Measurements from ENCODE around the gene SPTBN1. TPM values are rescaled to one million over a fixed set of nuclear protein-coding genes. Genes with fewer than 3 reads are reported as not detected.

Gene SPTBN1
- polyA plus RNA-seq, 1 experiment = 56.6 TPM

GRCh38 chr2:54597153-54597848 is 141.2 kb downstream of the SPTBN1 start:
- Histone ChIP-seq H3K9me3 (ENCODE audit: control insufficient read depth, insufficient read depth, low read length) (peaks cover 2% of the 10 kb centered on the region; the same call in 1 of the 2 replicates), H3K27ac (ENCODE audit: low read depth, low read length) (no peak overlapping the region), H3K4me3 (ENCODE audit: low read depth, low read length) (no peak overlapping the region), H3K27me3 (ENCODE audit: control insufficient read depth, insufficient read depth, low read length) (no peaks in the 10 kb centered on the region)
- ChIA-PET CTCF (interaction anchor here (0.7 kb wide), 1 partner anchor 237 kb away, joined by 3 read pairs; no protein-coding TSS in a partner anchor), POLR2A (interaction anchor here (0.9 kb wide), 1 partner anchor 73 kb away, joined by 3 read pairs; no protein-coding TSS in a partner anchor)
- DNase-seq (ENCODE audit: low read depth, low spot score) = no peak
- TF ChIP-seq CTCF (IDR thresholded peaks at IDR 0.05; ENCODE audit: low read depth, low read length) = no peak

DNA sequence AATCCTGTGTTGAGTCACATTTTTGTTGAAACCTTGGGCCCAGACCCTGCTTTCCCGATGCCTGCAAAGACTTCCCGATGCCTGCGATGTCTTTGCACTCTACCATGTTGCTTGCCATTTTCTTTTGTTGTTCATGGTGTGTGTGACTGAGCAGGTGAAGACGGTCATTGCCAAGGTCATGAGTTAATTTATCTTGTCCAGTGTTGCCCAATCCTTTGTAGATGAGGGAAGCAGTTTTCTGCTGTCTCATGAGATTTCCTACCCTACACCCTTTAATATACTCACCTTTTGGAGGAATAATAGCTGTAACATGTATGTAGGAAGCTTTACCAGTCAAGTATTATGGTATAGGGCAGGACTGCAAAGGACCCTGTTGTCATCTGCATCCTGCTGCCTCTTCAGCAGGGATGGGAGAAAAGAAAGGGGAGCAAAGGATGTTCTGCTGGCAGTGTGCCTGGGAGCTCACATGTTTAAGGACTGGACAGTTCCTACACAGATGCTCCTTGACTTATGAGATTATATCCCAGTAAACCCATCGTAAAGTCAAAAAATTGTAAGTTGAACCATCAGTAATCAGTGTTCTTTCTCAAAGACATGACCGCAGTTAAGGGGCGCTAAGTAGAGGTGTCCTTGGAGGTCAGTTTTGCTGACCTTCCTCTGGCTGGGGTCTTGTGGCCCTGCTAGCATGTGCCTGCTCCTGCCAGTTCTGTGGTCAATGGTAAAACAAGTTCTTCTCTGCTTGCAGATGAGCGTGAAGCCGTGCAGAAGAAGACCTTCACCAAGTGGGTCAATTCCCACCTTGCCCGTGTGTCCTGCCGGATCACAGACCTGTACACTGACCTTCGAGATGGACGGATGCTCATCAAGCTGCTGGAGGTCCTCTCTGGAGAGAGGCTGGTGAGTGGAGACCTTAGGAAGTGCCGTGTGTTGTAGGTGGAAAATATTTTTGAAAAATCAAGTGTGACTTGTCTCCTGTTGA is 142.5 kb downstream of the SPTBN1 start:
- CTCF ChIA-PET = no interaction called here
- no peak for DNase-seq (ENCODE audit: low read depth, low spot score)

GRCh38 chr2:54599326-54599710 is 143.2 kb downstream of the SPTBN1 start:
- ChIA-PET CTCF (no interaction called here), POLR2A (no interaction called here)
- Histone ChIP-seq H3K27me3 (ENCODE audit: control insufficient read depth, insufficient read depth, low read length) (no peaks in the 10 kb centered on the region), H3K27ac (ENCODE audit: low read depth, low read length) (no peak overlapping the region), H3K4me3 (ENCODE audit: low read depth, low read length) (no peak overlapping the region), H3K9me3 (ENCODE audit: control insufficient read depth, insufficient read depth, low read length) (peaks cover 2% of the 10 kb centered on the region; the same call in 1 of the 2 replicates)
- DNase-seq (ENCODE audit: low read depth, low spot score) = no peak
- TF ChIP-seq CTCF (IDR thresholded peaks at IDR 0.05; ENCODE audit: low read depth, low read length) = no peak

More for the DNA sequence above, 142.5 kb downstream of the SPTBN1 start:
- Histone ChIP-seq H3K4me3 (ENCODE audit: low read depth, low read length) (no peak overlapping the region), H3K27me3 (ENCODE audit: control insufficient read depth, insufficient read depth, low read length) (no peaks in the 10 kb centered on the region), H3K9me3 (ENCODE audit: control insufficient read depth, insufficient read depth, low read length) (peaks cover 2% of the 10 kb centered on the region; the same call in 1 of the 2 replicates), H3K27ac (ENCODE audit: low read depth, low read length) (no peak overlapping the region)
- TF ChIP-seq CTCF (IDR thresholded peaks at IDR 0.05; ENCODE audit: low read depth, low read length) = no peak
- POLR2A ChIA-PET = no interaction called here

DNA sequence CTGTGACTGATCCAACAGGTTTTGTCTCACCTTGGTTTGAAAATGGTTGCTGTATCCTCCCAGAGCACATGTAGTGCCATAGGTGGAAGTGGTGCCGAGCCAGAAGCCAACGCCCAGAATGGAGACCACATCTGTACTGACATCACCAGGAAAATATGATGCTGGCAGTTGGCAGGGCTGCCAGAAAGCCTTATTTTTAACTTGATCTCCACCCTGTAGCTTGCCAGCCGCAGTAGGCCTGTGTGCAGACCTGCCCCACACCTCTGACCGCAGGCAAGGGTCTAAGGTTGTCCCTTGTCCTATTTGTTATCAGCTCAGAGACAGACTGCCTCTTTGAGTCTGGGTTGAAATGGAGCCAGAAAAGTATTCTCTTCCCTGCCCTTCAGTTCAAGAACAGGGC is 143.8 kb downstream of the SPTBN1 start:
- Histone ChIP-seq H3K4me3 (ENCODE audit: low read depth, low read length) (no peak overlapping the region), H3K27ac (ENCODE audit: low read depth, low read length) (no peak overlapping the region), H3K9me3 (ENCODE audit: control insufficient read depth, insufficient read depth, low read length) (peaks cover 2% of the 10 kb centered on the region; the same call in 1 of the 2 replicates), H3K27me3 (ENCODE audit: control insufficient read depth, insufficient read depth, low read length) (no peaks in the 10 kb centered on the region)
- ChIA-PET CTCF (interaction anchor here (1.2 kb wide), 1 partner anchor 493 kb away, joined by 3 read pairs; no protein-coding TSS in a partner anchor), POLR2A (no interaction called here)
- no peak for DNase-seq (ENCODE audit: low read depth, low spot score)
- TF ChIP-seq CTCF (IDR thresholded peaks at IDR 0.05; ENCODE audit: low read depth, low read length) = no peak
